HTERT RPE-1 (cell line): ENCODE data around the gene TMPRSS5.

Source experiments
- in situ Hi-C: fragments of 300-500 bp; cut with MboI; formaldehyde crosslinking; loops from 4 replicates; pipeline ENCODE4 v1.14.3; 2020; ENCODE audit warnings: low sequenced_read_pairs

Gene TMPRSS5

DNA sequence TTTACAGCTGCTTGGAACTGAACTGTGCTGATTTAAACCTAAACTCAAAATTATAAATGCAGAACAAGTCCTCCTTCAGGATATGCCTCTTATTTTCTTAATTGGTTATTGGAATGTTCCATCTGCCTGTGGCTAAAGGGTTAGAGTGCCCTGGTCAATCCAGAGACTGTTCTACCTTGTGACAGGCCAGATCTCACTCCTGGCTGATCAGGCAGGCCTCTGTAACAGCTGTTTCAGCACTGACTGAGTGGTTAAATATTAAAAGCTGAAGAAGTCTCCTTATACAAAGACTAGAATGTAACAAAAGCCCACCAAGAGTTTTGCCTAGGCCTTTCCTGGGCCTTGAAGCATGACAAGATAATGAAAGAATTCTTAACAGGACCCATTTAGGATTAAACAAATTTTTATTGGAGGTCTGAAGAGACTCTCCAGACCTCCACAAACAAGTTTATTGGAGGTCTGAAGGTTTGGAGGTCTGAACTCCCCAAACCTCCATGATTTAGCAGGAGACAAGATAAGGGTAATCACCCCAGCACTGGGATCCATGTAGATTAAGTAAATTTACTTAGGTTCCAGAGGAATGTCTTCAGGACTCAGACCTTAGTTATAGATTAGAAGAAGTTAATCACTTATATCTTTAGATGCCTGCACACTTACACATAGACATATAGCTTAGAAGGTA is 35.8 kb downstream of the TMPRSS5 start:
- in situ Hi-C loops: no loop called here

DNA sequence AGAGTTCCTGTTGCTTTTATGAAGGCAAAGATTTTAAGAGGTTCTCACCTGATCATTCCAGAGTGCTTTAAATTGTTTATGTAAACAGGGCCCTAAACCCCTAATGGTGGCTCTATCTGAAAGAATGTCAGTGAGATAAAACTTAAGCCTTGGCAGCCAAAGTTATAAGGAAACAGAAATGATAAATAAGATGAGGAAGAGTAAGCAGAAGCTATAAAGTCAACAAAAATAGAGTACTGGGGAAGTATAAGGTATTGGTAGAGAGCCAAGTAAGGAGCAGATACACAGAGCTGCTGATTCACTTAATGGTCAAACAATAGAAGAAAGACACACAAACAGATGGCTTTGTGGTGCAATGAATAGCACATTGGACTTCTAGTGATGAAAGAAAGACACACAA is 37.9 kb downstream of the TMPRSS5 start:
- in situ Hi-C loops: no loop called here

DNA sequence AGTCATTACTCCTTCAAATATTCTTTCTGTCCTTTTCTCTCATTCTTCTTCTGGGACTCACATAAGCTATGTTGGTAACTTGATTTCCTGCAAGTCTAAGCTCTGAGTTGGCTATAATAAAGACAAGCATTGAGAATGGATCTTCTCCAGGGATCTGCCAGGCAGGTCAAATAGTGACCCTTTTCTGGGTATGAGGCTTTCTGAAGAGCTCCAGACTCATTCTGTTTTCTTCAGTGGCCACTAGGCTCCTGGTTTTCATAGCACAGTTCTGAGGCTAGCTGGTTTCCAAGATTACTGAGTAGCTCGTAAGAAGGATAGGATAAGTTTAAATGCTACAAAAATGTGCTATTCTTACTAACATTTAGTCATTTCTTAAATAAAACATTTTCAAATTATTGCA is 38.3 kb downstream of the TMPRSS5 start:
- in situ Hi-C loops: no loop called here

DNA sequence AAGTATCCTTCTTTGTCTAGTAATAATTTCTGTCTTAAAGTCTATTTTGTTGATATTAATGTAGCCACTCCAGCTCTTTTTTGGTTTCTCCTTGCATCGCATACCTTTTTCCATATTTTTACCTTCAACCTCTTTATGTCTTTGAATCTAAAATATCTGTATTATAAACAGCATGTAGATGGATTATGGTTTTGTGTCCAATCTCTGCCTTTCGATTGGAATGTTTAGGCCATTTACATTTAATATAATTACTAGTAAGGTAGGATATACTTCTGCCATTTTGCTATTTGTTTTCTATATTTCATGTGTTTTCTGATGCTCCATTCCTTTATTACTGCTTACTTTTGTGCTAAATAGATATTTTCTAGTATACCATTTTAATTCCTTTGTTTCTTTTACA is 39.5 kb downstream of the TMPRSS5 start:
- in situ Hi-C loops: no loop called here

DNA sequence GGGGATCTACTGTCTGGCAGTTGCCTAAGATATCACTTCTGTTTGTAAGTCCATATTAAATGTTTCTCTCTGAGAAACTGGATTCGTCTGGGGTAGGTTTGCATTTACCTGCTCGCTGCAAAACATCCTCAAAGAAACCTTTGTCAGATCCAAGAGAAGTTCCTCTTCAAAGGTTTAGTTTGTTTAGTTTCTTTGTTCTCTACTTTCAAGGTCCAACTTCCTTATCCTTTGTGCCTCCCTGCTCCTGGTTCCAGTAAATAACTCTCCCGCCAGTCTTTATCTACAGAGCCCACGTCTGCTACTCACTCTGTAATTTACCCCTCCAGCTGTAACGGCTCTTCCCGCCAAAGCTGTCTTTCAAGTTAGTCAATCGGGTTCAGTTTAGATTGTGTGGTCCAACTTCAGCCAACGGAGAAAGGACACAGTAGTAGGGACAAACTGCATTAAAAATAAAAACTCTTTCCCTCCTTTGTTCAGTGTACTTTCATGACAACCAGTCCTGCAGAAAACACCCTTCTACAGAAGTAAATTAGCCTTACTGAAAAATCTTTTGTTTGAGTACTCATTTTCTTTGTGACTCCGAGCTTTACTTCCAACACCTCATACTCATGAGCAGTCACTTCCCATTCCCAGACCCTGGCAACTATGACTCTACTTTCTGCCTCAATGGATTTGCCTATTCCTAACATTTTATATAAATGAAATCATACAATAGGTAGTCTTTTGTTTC is 41.0 kb downstream of the TMPRSS5 start:
- in situ Hi-C loops: no loop called here

DNA sequence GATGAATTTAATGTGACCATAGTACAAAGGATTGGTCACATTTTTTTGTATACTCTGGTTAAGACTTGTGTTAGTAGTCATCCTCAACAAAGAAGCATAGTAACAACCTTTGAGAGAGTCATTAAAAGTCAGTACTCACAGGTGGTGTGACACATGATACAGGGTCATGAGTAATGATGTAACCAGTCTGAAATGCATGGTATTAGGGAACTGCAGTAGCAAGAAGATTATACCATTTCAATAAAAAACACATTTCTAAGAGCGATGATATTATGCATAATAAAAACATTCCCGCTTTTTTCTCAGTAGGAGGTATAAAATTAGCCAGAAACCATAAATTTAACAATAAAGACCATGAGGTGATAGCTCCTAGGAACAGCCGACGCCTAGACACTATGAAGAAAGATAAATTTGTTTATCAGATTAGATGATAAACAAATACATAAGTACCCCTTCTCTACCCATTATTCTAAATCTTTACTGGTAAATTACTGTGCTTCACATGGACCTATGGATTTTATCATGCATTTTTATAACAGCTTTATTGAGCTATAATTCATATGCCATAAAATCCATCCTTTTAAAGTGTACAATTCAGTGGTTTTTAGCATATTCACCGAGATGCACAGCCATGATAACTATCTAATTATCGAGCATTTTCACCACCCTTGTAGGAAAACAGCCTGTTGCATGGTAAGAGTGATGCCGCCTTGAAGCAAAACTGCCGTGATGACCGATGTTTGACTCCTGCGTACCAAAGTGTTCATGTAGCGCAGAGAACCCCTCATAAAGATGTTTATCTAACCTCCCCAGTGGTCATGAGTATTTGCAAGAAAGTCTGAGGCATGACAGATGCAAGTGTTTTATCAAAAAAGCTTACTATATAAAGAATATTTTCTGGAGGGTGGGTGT is 41.8 kb downstream of the TMPRSS5 start:
- in situ Hi-C loops: no loop called here

DNA sequence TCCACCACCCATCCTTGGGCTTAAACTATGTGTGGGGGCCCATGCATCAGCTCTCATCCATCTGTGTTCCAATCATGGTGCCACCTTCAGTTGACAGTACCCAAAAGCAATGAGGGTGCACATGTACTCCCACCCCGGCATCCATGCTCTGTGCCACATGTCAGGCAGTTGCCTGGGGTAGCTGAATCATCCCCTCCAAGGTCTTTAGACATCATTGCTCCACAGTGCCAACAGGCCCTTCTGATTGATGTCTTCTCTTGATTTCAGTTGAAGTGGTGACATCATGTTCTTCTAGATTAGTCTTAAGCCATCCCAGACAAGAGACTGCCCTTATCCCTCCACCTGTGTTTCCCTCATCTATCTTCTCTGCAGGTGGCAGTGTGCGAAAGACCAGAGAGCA is 42.5 kb downstream of the TMPRSS5 start:
- in situ Hi-C loops: no loop called here

DNA sequence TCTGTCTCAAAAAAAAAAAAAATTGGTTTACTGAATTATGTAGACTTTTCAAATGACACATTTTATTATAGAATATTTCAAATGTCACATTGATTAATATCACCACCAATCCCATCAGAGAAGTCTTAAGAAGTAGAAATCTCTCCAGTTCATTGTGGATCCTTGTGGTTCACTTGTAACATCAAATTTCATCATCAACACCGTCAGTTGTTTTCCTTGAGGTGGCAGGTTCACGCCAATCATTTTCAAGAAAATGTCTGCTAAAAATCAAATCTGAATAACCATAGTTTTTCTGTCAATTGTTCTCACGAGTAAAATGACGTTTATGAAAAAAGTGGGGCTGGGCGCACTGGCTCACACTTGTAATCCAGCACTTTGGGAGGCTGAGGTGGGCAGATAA is 50.3 kb downstream of the TMPRSS5 start:
- in situ Hi-C loops: no loop called here

DNA sequence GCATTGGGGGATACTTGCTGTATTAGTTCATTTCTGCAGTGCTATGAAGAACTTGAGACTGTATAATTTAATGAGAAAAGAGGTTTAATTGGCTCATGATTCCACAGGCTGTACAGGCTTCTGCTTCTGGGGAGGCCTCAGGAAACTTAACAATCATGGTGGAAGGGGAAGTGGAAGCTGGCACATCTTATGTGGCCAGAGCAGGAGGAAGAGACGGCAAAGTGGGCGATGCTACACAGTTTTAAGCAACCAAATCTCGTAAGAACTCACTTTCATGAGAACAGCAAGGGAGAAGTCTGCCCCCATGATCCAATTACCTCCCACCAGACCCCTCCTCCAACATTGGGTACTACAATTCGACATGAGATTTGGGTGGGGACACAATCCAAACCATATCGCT is 55.1 kb downstream of the TMPRSS5 start:
- in situ Hi-C loops: no loop called here

DNA sequence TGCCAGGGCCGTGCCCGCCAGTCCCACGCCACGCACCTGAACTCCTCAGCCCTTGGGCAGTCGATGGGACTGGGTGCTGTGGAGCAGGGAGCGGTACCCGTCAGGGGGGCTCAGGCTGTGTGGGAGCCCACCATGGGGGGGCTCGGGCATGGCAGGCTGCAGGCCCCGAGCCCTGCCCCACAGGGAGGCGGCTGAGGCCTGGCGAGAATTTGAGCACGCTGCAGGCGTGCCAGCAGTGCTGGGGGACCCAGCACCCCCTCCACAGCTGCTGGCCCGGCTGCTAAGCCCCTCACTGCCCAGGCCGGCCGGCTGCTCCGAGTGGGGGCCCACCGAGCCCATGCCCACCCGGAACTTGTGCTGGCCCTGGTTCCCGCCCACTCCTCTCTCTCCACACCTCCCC is 56.8 kb downstream of the TMPRSS5 start:
- in situ Hi-C loops: no loop called here

DNA sequence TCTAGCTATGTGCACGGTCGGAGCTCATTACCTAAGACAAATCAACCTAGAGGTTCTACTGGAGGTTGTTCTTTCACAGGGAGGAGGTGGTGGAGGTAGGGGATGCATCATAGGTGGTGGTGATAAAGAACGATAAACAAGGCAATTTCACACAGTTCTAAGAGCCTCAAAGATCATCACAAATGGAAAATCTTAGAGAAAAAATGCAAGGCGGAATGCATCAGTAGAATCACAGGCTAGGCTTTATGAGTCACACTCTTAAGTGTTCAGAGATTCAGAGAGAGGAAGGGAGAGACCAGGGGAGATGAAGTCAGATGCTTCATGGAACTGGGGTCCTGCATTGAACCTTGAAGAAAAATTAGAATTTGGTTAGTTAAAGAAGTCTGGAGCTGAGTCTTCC is 58.3 kb downstream of the TMPRSS5 start:
- in situ Hi-C loops: no loop called here

DNA sequence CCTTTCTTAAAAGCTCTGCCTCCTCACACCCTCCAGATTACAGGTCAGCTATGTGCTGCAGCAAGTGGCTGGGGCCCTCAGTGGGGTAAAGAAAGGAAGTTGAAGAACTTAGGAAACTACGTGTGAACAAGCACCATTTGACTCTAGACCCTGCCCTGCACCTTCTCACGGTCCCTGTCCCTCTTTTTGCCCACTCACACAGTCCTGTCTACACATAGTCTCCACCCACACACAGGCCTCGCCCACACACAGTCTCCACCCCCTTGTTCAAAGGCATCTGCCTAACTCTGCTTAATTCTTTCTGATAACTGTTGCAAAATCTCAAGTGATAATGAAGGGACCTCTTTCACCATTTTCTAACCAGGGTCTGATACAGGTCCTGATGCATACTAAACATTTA is 59.0 kb downstream of the TMPRSS5 start:
- in situ Hi-C loops: no loop called here

DNA sequence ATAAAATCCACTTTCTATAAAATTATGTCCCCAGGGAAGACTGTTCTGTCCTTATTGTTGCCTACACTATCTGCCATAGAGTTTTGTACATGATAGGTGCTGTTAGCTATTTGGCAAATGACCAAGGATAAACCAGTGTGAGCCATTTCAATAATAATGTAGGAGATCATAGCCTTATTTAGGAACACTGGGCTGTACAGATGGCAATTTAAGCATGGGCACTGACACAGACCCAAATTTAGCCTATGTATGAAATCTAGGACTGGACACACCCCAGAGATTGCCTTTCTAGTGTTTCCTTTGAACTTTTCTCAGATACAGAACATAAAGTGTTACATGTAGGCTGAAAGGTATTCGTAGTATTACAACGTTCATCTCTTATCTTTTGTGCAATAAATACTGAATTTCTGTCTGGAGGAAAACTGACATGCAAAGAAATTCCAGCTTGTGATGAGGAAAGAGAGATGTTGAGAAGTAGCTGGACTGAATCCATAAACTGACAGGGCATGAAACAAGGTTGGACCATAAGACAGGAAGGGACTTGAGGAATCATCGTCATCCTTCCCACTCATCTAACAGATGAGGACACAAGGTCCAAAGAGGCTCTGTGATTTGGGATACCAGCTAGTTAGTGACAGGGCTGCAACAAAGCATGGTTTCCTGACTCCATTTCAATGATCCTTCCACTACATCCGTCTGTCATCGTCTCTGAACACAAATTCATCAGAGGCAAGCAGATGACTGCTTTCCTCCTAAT is 60.3 kb downstream of the TMPRSS5 start:
- in situ Hi-C loops: no loop called here

DNA sequence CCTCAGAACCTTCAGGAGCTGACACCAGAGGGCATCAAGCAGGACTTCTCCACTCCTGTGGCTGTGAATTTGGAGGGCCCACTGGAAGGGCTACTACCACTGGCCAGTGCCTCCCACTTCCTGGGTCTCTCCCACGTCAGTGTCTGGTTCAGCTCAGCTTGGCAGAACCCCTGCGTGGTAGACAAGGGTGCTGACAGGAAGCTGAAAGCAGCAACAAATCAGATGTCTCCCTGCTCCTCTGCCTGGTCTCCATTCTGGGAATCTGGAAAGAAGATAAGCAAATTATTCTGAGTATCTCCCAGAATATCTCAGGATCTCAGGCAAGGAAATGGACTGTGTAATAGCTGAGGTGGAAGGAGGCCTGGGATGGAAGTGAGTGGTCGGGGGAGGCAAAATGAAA is 61.5 kb downstream of the TMPRSS5 start:
- in situ Hi-C loops: no loop called here

DNA sequence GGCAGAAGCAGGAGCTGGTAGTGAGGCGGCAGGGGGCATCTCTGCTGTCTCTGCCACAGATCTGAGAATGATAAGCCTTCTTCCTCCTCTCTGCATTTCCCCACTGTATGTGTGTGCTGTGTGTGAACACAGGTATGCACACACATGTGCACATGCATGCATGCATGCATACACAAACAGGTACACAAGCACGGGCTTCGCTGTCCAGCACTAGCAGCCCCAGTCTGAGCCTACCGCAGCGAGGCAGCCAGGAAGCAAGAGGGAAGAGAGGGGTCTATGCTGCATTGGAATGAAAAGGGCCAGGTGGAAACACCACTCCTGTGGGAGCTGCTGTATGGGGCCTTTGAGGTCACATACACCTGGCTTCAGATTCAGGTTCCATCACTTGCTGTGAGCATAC is 62.4 kb downstream of the TMPRSS5 start:
- in situ Hi-C loops: no loop called here

DNA sequence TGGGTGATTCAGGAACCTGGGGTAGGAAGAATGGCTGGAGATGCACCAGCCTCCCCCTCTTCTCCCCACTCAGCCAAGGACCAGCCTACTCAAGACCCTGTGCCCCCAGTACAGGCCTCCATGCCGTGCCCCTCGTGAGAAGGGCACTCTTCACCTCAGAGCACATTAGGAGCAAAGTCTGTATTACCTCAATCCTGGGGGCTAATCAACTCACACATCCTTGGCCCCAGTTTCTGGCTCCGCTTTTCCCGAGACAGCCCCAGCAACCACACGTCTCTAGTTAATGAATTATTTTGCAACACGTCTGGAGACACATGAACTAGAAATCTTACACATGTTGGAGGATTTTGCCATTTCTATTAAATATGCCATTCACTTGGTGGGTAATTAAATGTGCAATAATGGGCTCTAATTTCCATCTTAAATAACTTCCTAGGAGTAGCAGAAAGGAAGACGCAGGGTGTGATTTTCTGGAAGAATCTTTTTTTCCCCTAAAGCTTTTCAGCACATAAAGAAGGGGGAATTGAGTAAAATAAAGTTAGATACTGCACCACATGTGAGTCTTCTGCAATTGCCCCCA is 63.0 kb downstream of the TMPRSS5 start:
- in situ Hi-C loops: no loop called here

DNA sequence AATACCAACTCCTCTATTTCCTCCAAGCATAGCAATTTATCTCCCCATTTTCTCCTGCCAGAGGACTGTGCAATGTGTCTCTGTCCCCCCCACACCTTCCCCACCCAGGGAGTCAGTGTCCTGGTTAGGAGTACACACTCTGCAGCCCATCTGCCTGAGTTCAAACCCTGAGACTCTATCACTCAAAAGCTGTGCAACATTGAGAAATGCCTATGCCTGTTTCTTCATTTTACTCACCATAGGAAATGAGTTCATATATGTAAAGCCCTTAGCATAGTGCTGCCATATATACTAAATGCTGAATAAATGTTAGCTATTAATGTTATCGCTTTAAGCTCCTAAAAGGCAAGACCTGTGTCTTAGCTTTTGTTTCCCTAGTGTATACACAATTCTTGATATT is 64.0 kb downstream of the TMPRSS5 start:
- in situ Hi-C loops: no loop called here

DNA sequence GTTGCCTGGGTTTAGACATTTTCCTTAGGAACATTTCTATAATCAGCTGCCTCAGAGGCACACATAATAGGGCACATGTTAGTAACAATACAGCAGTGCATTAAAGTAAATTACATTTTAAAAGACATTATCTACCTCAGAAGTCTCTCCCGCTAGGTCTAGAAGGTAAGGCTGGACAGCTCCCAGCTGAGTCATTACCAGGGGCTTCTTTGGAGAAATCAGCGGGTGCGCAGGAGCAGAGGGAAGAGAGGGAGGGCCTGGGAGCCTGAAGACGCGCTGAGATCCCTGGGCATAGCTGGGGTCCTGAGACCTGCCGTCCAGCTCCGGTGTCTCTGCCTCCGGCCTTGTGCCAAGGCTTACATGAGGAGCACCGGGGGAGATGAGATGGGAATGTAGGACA is 67.7 kb downstream of the TMPRSS5 start:
- in situ Hi-C loops: no loop called here

DNA sequence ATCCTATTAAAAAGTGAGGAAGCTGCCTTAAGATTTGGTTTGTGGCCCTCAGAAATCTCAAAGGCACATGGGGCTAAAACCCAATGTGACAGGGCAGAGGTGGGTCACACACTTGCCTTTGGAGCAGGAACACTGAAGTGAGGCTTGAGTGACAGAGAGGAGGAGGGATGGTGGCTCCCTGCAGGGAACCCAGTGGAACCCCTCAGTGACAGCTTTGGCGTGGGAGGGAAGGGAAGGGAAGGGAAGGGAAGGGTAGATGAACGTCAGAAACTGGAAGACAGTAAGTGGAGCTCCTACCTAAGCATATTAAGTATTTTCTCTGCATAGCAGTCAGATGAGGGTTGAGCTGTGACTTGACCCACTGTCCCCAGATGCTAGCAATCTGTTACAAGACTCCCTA is 68.5 kb downstream of the TMPRSS5 start:
- in situ Hi-C loops: no loop called here
